ENCODE data around the gene ITCH.

DNA sequence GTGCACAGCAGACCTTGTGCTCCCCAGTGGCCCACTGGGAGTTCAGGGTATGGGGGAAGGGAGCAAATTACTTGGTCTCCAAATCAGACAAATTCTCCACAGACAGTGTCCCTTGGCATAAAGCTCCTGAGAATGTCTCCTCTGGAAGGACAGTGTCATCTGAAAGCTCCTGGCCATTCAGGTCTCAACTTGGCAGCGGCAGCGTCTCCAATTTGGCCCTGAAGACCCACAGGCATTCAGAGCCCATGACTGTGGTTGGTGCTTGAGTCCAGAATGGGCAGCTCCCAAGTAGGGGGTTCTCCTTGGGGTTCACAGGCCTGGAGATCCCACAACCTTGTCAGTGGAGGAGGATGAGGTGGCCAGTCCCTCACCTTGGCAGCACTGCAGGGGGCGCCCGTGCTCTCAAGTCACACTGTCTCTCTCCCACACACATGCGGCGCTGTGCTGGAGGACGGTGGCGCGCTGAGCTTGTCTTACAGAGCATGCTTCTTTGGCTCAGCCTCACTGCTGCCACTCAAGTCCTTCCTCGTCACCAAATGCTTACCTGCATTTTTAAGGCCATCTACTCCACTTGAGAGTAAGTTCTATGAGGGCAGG, 173.8 kb downstream of the ITCH start:
- TF ChIP-seq, protein P1, sequence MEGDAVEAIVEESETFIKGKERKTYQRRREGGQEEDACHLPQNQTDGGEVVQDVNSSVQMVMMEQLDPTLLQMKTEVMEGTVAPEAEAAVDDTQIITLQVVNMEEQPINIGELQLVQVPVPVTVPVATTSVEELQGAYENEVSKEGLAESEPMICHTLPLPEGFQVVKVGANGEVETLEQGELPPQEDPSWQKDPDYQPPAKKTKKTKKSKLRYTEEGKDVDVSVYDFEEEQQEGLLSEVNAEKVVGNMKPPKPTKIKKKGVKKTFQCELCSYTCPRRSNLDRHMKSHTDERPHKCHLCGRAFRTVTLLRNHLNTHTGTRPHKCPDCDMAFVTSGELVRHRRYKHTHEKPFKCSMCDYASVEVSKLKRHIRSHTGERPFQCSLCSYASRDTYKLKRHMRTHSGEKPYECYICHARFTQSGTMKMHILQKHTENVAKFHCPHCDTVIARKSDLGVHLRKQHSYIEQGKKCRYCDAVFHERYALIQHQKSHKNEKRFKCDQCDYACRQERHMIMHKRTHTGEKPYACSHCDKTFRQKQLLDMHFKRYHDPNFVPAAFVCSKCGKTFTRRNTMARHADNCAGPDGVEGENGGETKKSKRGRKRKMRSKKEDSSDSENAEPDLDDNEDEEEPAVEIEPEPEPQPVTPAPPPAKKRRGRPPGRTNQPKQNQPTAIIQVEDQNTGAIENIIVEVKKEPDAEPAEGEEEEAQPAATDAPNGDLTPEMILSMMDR (IDR thresholded peaks at IDR 0.05; ENCODE audit: borderline replicate concordance, extremely low read depth, low read length, poor library complexity, severe bottlenecking) = peak; percentile 55
- no peak for TF ChIP-seq EZH2 (IDR thresholded peaks at IDR 0.05; ENCODE audit: borderline replicate concordance, low read depth, low read length, severe bottlenecking)
